Kidney (tissue), 14 donors: ENCODE data around the gene ST8SIA5. TPM values are rescaled to one million over a fixed set of nuclear protein-coding genes. Genes with fewer than 3 reads are reported as not detected.

Experiments
- DNase-seq, 5 donors: peaks; one replicate each; pipeline ENCODE4 v3.0.0-alpha.2; 2013 to 2020
- FAIRE-seq: peaks from 2 replicates; lab custom pipeline; 2012; peaks lifted over from hg19 to GRCh38; lab: Jason Lieb, UNC
- H3K27ac ChIP-seq, 2 donors: one replicate each; pipeline ENCODE4 v1.7.0; 2013; ENCODE audit warnings: low read depth in 2 of 2, low read length in 2 of 2, inconsistent platforms in 1 of 2
- H3K27me3 ChIP-seq: one replicate; pipeline ENCODE4 v1.7.1; 2013; ENCODE audit warnings: low read length, inconsistent platforms; ENCODE audit not compliant: control insufficient read depth, insufficient read depth
- H3K36me3 ChIP-seq, 3 donors: one replicate each; pipeline versions ENCODE4 v1.7.0 to v1.7.1; 2013; ENCODE audit warnings: low read length in 3 of 3, control low read depth in 1 of 3, inconsistent platforms in 1 of 3; ENCODE audit not compliant: insufficient read depth in 3 of 3, control insufficient read depth in 2 of 3
- H3K4me1 ChIP-seq, 3 donors: one replicate each; pipeline versions ENCODE4 v1.7.0 to v1.7.1; 2013; ENCODE audit warnings: low read length in 3 of 3, inconsistent platforms in 1 of 3, low read depth in 1 of 3; ENCODE audit not compliant: control insufficient read depth in 2 of 3, insufficient read depth in 2 of 3
- H3K4me3 ChIP-seq, 3 donors: one replicate each; pipeline versions ENCODE4 v1.7.0 to v1.8.1; 2013; ENCODE audit warnings: low read length in 3 of 3, control low read depth in 1 of 3, inconsistent platforms in 1 of 3
- H3K9ac ChIP-seq, 3 donors: one replicate each; pipeline versions ENCODE4 v1.7.0 to v1.7.1; 2013; ENCODE audit warnings: low read length in 3 of 3, control low read depth in 1 of 3, inconsistent platforms in 1 of 3
- H3K9me3 ChIP-seq, 3 donors: one replicate each; pipeline versions ENCODE4 v1.7.0 to v1.7.1; 2013; ENCODE audit warnings: low read length in 3 of 3, control low read depth in 1 of 3, inconsistent platforms in 1 of 3; ENCODE audit not compliant: control insufficient read depth in 2 of 3, insufficient read depth in 1 of 3
- CTCF ChIP-seq: IDR thresholded peaks from 3 replicates; pipeline ENCODE4 v1.5.1; 2012; ENCODE audit warnings: mild to moderate bottlenecking, moderate library complexity, borderline replicate concordance; ENCODE audit not compliant: insufficient read depth; ENCODE audit errors: extremely low read depth
- intact Hi-C: fragments of 100-400 bp; cut with DNase I; formaldehyde crosslinking; loops from one replicate; pipeline ENCODE4 v1.11.1; 2022
- polyA plus RNA-seq: library from polyadenylated mRNA; stranded (reverse); fragments of 350-450 nt; fragmentation: Illumina TruSeq; extraction: RNeasy Lipid Tissue Mini Kit (QIAGEN cat#74804); gene quantifications from one replicate; pipeline ENCODE4 v1.2.3, GENCODE V29; 2014; ENCODE audit warnings: low read depth, low replicate concordance; ENCODE audit not compliant: insufficient read depth
- total RNA-seq: library from RNA; stranded (reverse); fragmentation: NEBNext Ultra II Directional; extraction: Animal tissue kit (Norgen Biotek cat#: 25700); gene quantifications from one replicate; pipeline ENCODE4 v1.2.1, GENCODE V29; 2021
- donor health status: control.
- donor health status: control.
- donor health status: control.
- donor health status: control.
- donor health status: control.
- donor health status: DM: yes; HTN: yes; CAD: no.
- donor health status: Normal renal cell carcinoma (clear cell type).

Gene ST8SIA5
- total and polyA plus RNA-seq, 2 donors from 2014 or later: 1.4 to 2.7 TPM

- H3K27ac ChIP-seq: no peak overlapping the region
- H3K4me3 ChIP-seq: no peak overlapping the region
- DNase-seq: no peak
- peaks cover 3 to 7% (median 3%) of the 10 kb centered on the region in 3 donors for H3K4me1 ChIP-seq
- H3K27me3 ChIP-seq: no peaks in the 10 kb centered on the region
- no peak overlapping the region for H3K9ac ChIP-seq
- no peak for TF ChIP-seq CTCF
- no peak for FAIRE-seq
- intact Hi-C loops: no loop called here
- no peaks in the 10 kb centered on the region for H3K36me3 ChIP-seq
- no peaks in the 10 kb centered on the region for H3K9me3 ChIP-seq
Observed at GRCh38 chr18:46715062-46715461, 41.8 kb downstream of the ST8SIA5 start.

- no peak overlapping the region for H3K4me3 ChIP-seq
- TF ChIP-seq CTCF: no peak
- H3K27ac ChIP-seq: no peak overlapping the region
- no peaks in the 10 kb centered on the region for H3K27me3 ChIP-seq
- FAIRE-seq: no peak
- peak; percentile 65 to 81 (median 75) for DNase-seq
- no peak overlapping the region for H3K9ac ChIP-seq
- H3K36me3 ChIP-seq: no peaks in the 10 kb centered on the region
- H3K9me3 ChIP-seq: no peaks in the 10 kb centered on the region
- intact Hi-C loops: no loop called here
- peaks cover 0 to 3% (median 3%) of the 10 kb centered on the region in 3 donors for H3K4me1 ChIP-seq
Observed at GRCh38 chr18:46712406-46712805, 44.4 kb downstream of the ST8SIA5 start.

GRCh38 chr18:46711444-46711863 lies 45.4 kb downstream of the ST8SIA5 start:
- no peaks in the 10 kb centered on the region for H3K27me3 ChIP-seq
- no peak for TF ChIP-seq CTCF
- intact Hi-C loops: no loop called here
- no peaks in the 10 kb centered on the region for H3K36me3 ChIP-seq
- no peak overlapping the region for H3K4me3 ChIP-seq
- no peak overlapping the region for H3K27ac ChIP-seq
- peaks cover 0 to 3% (median 3%) of the 10 kb centered on the region in 3 donors for H3K4me1 ChIP-seq
- H3K9me3 ChIP-seq: no peaks in the 10 kb centered on the region
- FAIRE-seq (no peak), DNase-seq (peak in 3 of 5 donors; percentile 54 to 74 (median 58))
- H3K9ac ChIP-seq: no peak overlapping the region

GRCh38 chr18:46706968-46707367 lies 49.9 kb downstream of the ST8SIA5 start:
- H3K9me3 ChIP-seq: no peaks in the 10 kb centered on the region
- H3K27ac ChIP-seq: no peak overlapping the region
- FAIRE-seq (no peak), DNase-seq (no peak)
- no peak overlapping the region for H3K9ac ChIP-seq
- no peaks in the 10 kb centered on the region for H3K27me3 ChIP-seq
- H3K4me1 ChIP-seq: peaks cover 0 to 3% (median under 1%) of the 10 kb centered on the region in 3 donors
- no peak for TF ChIP-seq CTCF
- intact Hi-C loops: no loop called here
- H3K4me3 ChIP-seq: no peak overlapping the region
- H3K36me3 ChIP-seq: no peaks in the 10 kb centered on the region
